HepG2 (cell line): ENCODE measurements around the gene CEACAM4. TPM values are rescaled to one million over a fixed set of nuclear protein-coding genes. Genes with fewer than 3 reads are reported as not detected.

Experiments
- ATAC-seq: fragments of 200-7000 bp; cut with Tn5 transposase; 3 replicates; pipeline ENCODE4 v1.9.1; 2020; ENCODE audit warnings: mild to moderate bottlenecking, moderate library complexity
- BruUV-seq: library from RNA; stranded (reverse); fragments of 400-500 nt; replicated peaks from 2 replicates; lab custom pipeline; 2021; lab: Mats Ljungman, UMichigan
- CTCF ChIA-PET: fragments of 300-600 bp; formaldehyde crosslinking; extraction: SDS; loops from one replicate; lab custom pipeline; 2021; ENCODE audit warnings: low total read pairs, inconsistent platforms, low intra/inter-chr PET ratio; lab: Yijun Ruan, JAX
- POLR2A ChIA-PET: fragments of 350-600 bp; sonication (Branson Sonifier 250); formaldehyde crosslinking; loops from one replicate; lab custom pipeline; 2020; ENCODE audit warnings: antibody characterized with exemption, inconsistent platforms; lab: Yijun Ruan, JAX
- DNase-seq: peaks from one replicate; pipeline ENCODE4 v3.0.0-alpha.2; 2015; ENCODE audit warnings: low spot score
- FAIRE-seq: peaks from 3 replicates; lab custom pipeline; 2011; peaks lifted over from hg19 to GRCh38; lab: Jason Lieb, UNC
- H2AFZ ChIP-seq: one replicate; pipeline ENCODE4 v1.6.1; 2011; ENCODE audit warnings: low read length, inconsistent platforms
- H3K27ac ChIP-seq: fragments of 300-600 bp; 3 replicates; pipeline ENCODE4 v1.8.0; 2011; ENCODE audit warnings: mixed run types, mild to moderate bottlenecking, mixed read lengths, low read length, inconsistent platforms; ENCODE audit not compliant: insufficient read depth; ENCODE audit errors: extremely low read length
- H3K27me3 ChIP-seq, 2 experiments: fragments of 200-600 bp in 1 of 2; 2 replicates in 1 of 2; 3 replicates in 1 of 2; pipeline versions ENCODE4 v1.6.0 to v1.8.0; 2011; ENCODE audit warnings: low read length in 2 of 2, mild to moderate bottlenecking in 2 of 2, moderate library complexity in 2 of 2, inconsistent platforms in 1 of 2; ENCODE audit not compliant: insufficient read depth in 2 of 2, control insufficient read depth in 1 of 2
- H3K36me3 ChIP-seq, 2 experiments: fragments of 200-600 bp in 1 of 2; replicated peaks in 1 of 2; 2 replicates in 1 of 2; 3 replicates in 1 of 2; pipeline versions ENCODE4 v1.5.1 to v1.8.0; 2011; ENCODE audit warnings: low read length in 2 of 2, inconsistent platforms in 1 of 2; ENCODE audit not compliant: insufficient read depth in 2 of 2, control insufficient read depth in 1 of 2
- H3K4me1 ChIP-seq: 2 replicates; pipeline ENCODE4 v1.5.1; 2012; ENCODE audit warnings: low read length, inconsistent platforms; ENCODE audit not compliant: insufficient read depth
- H3K4me2 ChIP-seq: 2 replicates; pipeline ENCODE4 v1.6.0; 2011; ENCODE audit warnings: low read depth, low read length, inconsistent platforms
- H3K4me3 ChIP-seq, 3 experiments: fragments of 200-600 bp in 1 of 3; sonication (generic), shearing (Covaris generic) in 1 of 3; replicated peaks in 1 of 3; 2 replicates each; pipeline ENCODE4 v1.5.1; 2011 to 2016; ENCODE audit warnings: low read length in 3 of 3, inconsistent platforms in 2 of 3, low read depth in 2 of 3, mild to moderate bottlenecking in 2 of 3, control low read depth in 1 of 3, mixed read lengths in 1 of 3; ENCODE audit not compliant: insufficient read depth in 1 of 3
- H3K79me2 ChIP-seq: one replicate; pipeline ENCODE4 v1.6.1; 2011; ENCODE audit warnings: low read length, inconsistent platforms; ENCODE audit not compliant: insufficient read depth
- H3K9ac ChIP-seq: 2 replicates; pipeline ENCODE4 v1.6.0; 2011; ENCODE audit warnings: mild to moderate bottlenecking, low read depth, low read length, inconsistent platforms; ENCODE audit not compliant: insufficient read depth
- H3K9me3 ChIP-seq: 2 replicates; pipeline ENCODE4 v1.5.1; 2012; ENCODE audit warnings: mild to moderate bottlenecking, low read length
- H4K20me1 ChIP-seq: 2 replicates; pipeline ENCODE4 v1.6.0; 2011; ENCODE audit warnings: inconsistent platforms, mild to moderate bottlenecking, low read length, moderate library complexity; ENCODE audit not compliant: insufficient read depth
- ATF7-NPFF ChIP-seq: sonication (generic); formaldehyde crosslinking; IDR thresholded peaks from 2 replicates; pipeline ENCODE4 v1.8.1; 2023; ENCODE audit warnings: mild to moderate bottlenecking, low read depth, missing genetic modification reagents, moderate library complexity
- ETV6 ChIP-seq: sonication (generic); formaldehyde crosslinking; conservative IDR thresholded peaks from 2 replicates; pipeline ENCODE4 v1.4.0; 2020; ENCODE audit warnings: missing genetic modification reagents
- GATA4 ChIP-seq: sonication (generic); IDR thresholded peaks from 2 replicates; pipeline ENCODE4 v1.6.1; 2016; ENCODE audit warnings: antibody characterized with exemption, low read depth, borderline replicate concordance
- MEIS2 ChIP-seq: sonication (generic); formaldehyde crosslinking; IDR thresholded peaks from 2 replicates; pipeline ENCODE4 v1.9.0; 2021; ENCODE audit warnings: mild to moderate bottlenecking, missing genetic modification reagents
- NR2F1 ChIP-seq, 2 experiments: fragments of 450-650 bp in 1 of 2; formaldehyde crosslinking in 1 of 2; IDR thresholded peaks; 2 replicates each; pipeline versions ENCODE4 v1.5.0 to v1.6.1; 2016 to 2020; ENCODE audit warnings: mild to moderate bottlenecking in 1 of 2, missing compliant biosample characterization in 1 of 2, missing genetic modification reagents in 1 of 2, moderate library complexity in 1 of 2
- SCMH1 ChIP-seq: sonication (generic); formaldehyde crosslinking; IDR thresholded peaks from 2 replicates; pipeline ENCODE4 v1.9.0; 2021; ENCODE audit warnings: missing genetic modification reagents, mild to moderate bottlenecking, borderline replicate concordance
- SKI ChIP-seq: fragments of 450-650 bp; IDR thresholded peaks from one replicate; pipeline ENCODE4 v1.6.1; 2018; ENCODE audit warnings: mild to moderate bottlenecking; ENCODE audit not compliant: partially characterized antibody
- ZNF136 ChIP-seq: sonication (generic); formaldehyde crosslinking; IDR thresholded peaks from 2 replicates; pipeline ENCODE4 v1.8.1; 2022; ENCODE audit warnings: low read depth, mild to moderate bottlenecking, moderate library complexity, missing genetic modification reagents
- ZNF207 ChIP-seq: fragments of 450-650 bp; IDR thresholded peaks from 2 replicates; pipeline ENCODE4 v1.6.1; 2016; ENCODE audit warnings: antibody characterized with exemption, borderline replicate concordance
- WGBS: methylation state at CpG from one replicate; pipeline ENCODE4 v1.1.6; 2017; ENCODE audit warnings: low lambda C conversion rate; 5-methylcytosine and 5-hydroxymethylcytosine counted together
- in situ Hi-C: cut with HindIII; loops from 2 replicates; pipeline ENCODE4 v1.10.0; 2017; ENCODE audit warnings: low pct_unique_long_range_greater_than_20kb; ENCODE audit not compliant: extremely low pct_ligation_motif_present
- intact Hi-C: fragments of 100-400 bp; cut with micrococcal nuclease; formaldehyde crosslinking; loops from one replicate; pipeline ENCODE4 v1.10.0; 2022; ENCODE audit not compliant: unreplicated experiment
- polyA plus RNA-seq, 8 experiments: library from polyadenylated mRNA; depleted of rRNA in 3 of 8; stranded (reverse) in 7 of 8; unstranded in 1 of 8; fragments of >200 nt; fragmentation: Illumina TruSeq in 4 of 8; extraction: Trizol in 4 of 8; gene quantifications; 2 replicates each; pipeline versions ENCODE4 v1.2.1 to v1.2.3, GENCODE V29; 2011 to 2016; ENCODE audit warnings: low read depth in 4 of 8, missing spikeins in 1 of 8, mixed read lengths in 1 of 8; ENCODE audit not compliant: insufficient read depth in 1 of 8
- total RNA-seq, 5 experiments: library from RNA; depleted of rRNA; stranded (reverse); fragments of >200 nt; fragmentation: Illumina TruSeq; extraction: Trizol; gene quantifications; 2 replicates each; pipeline ENCODE4 v1.2.3, GENCODE V29; 2016; ENCODE audit warnings: low read depth in 1 of 5

CEACAM4 gene
- total and polyA plus RNA-seq, 2 of the 13 experiments (the other 11 are each of a cell fraction or from before 2014, with no cell fraction given): not detected

DNA sequence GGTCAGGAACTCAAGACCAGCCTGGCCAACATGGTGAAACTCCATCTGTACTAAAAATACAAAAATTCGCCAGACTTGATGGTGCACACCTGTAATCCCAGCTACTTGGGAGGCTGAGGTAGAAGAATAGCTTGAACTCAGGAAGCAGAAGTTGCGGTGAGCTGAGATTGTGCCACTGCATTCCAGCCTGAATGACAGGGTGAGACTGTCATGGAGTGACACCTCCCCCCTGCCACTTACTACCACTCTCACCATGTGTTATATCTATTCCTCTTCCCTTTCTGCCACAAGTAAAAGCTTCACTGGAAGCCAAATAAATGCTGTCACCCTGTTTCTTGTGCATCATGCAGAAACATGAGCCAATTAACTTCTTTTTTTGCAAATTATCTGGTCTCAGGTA is 10.6 kb upstream of the CEACAM4 start:
- no peak for FAIRE-seq
- Histone ChIP-seq H3K36me3 (no peaks in the 10 kb centered on the region), H3K4me2 (no peak overlapping the region), H4K20me1 (no peaks in the 10 kb centered on the region), H3K27me3 (no peaks in the 10 kb centered on the region; a peak in 1 of 5 replicates), H3K27ac (no peak overlapping the region), H3K9ac (no peak overlapping the region), H3K9me3 (no peaks in the 10 kb centered on the region), H3K4me1 (no peaks in the 10 kb centered on the region), H2AFZ (no peak overlapping the region), H3K4me3 (no peak overlapping the region), H3K79me2 (no peaks in the 10 kb centered on the region)
- TF ChIP-seq NR2F1 (CRISPR knock-in tag; IDR thresholded peaks at IDR 0.05): no peak
- TF ChIP-seq ATF7-NPFF: no peak
- no peak for TF ChIP-seq SCMH1 (CRISPR knock-in tag)
- TF ChIP-seq ZNF207: no peak
- 33% methylated on average over 2 of the region's 2 CpGs for WGBS
- no peak for DNase-seq
- CTCF ChIA-PET: no interaction called here
- POLR2A ChIA-PET: no interaction called here
- no peak for ATAC-seq
- no TSS peak for BruUV-seq
- intact Hi-C loops (no loop called here), in situ Hi-C loops (no loop called here)

DNA sequence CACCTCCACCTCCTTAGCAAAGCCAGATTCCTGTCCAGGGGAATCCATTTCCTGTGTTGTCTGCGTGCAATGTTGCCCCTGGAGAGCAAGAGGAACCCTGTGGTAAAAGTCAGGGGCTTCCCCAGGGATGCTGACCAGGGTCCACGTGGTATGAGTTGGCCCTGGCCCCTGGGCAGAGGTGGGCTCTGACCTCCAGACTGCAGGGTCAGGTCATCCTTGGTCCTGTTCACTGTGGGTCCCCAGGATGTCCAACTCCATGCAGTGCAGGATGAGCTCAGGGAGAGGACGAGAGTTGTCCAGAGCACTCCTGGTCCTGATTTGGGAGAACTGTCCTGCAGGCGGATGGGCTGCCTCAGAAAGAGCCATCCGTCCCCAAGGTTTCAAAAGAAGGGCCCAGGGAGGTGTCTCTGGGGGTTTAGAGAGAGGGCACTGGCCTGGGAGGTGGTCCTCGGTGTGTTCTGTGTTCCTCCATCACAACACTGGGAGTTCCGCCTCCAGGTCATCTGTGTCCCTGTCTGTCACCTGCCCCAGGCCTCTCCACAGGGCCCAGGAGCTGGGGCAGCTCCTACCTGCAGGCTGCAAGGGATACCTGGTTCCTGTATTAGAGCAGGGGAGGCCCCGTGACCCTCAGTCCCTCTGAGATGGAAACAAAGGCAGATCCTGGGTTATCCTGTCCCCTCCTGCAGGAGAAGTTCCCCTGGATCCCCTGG is 1.2 kb upstream of the CEACAM4 start:
- Histone ChIP-seq H3K4me1 (no peaks in the 10 kb centered on the region), H3K4me3 (no peak overlapping the region), H3K79me2 (no peaks in the 10 kb centered on the region), H3K4me2 (no peak overlapping the region), H3K27me3 (0 out of 5 replicates have a peak, but pooled peaks cover 0 to 3% of the 10 kb centered on the region in 2 experiments), H3K36me3 (no peaks in the 10 kb centered on the region), H4K20me1 (no peaks in the 10 kb centered on the region), H2AFZ (no peak overlapping the region)
- FAIRE-seq: no peak
- DNase-seq: no peak
- ATAC-seq: no peak
- POLR2A ChIA-PET: no interaction called here
- WGBS: 0% methylated on average over 5 of the region's 8 CpGs
- CTCF ChIA-PET: no interaction called here
- no peak for TF ChIP-seq ETV6 (CRISPR knock-in tag)
- no peak for TF ChIP-seq MEIS2 (CRISPR knock-in tag)
- TF ChIP-seq ZNF136 (CRISPR knock-in tag): no peak
- no peak for TF ChIP-seq GATA4
- no peak for TF ChIP-seq SKI
- TF ChIP-seq, all 625 proteins: peak for 0
- H3K9ac ChIP-seq: no peak overlapping the region
- intact Hi-C loops (no loop called here), in situ Hi-C loops (no loop called here)
- peaks cover 21% of the 10 kb centered on the region for H3K9me3 ChIP-seq
- H3K27ac ChIP-seq: no peak overlapping the region
- BruUV-seq: no TSS peak
